HepG2 (cell line): ENCODE results near the gene UMPS. TPM values are rescaled to one million over a fixed set of nuclear protein-coding genes. Genes with fewer than 3 reads are reported as not detected.

Experiments used
- ATF3 ChIP-seq: sonication (generic); formaldehyde crosslinking; IDR thresholded peaks from 2 replicates; pipeline ENCODE4 v1.4.0; 2020; ENCODE audit warnings: missing genetic modification reagents
- BRCA1 ChIP-seq: sonication (generic); formaldehyde crosslinking; IDR thresholded peaks from 2 replicates; pipeline ENCODE4 v1.4.0; 2020; ENCODE audit warnings: missing genetic modification reagents
- CBX2 ChIP-seq, 2 experiments: fragments of 200-600 bp in 1 of 2; sonication (generic); formaldehyde crosslinking in 1 of 2; IDR thresholded peaks; 2 replicates each; pipeline versions ENCODE4 v1.7.0 to v1.8.1; 2018 to 2022; ENCODE audit warnings: low read depth in 2 of 2, low read length in 1 of 2, mild to moderate bottlenecking in 1 of 2, missing genetic modification reagents in 1 of 2
- CHD2 ChIP-seq: IDR thresholded peaks from 2 replicates; pipeline ENCODE4 v1.6.1; 2011; ENCODE audit warnings: low read depth, low read length, improper control_type of control experiment
- DRAP1 ChIP-seq: IDR thresholded peaks from 2 replicates; pipeline ENCODE4 v1.6.1; 2016; ENCODE audit warnings: missing genetic modification reagents, missing compliant biosample characterization
- EHMT2 ChIP-seq: fragments of 200-600 bp; sonication (generic); IDR thresholded peaks from 2 replicates; pipeline ENCODE4 v1.7.0; 2017; ENCODE audit warnings: antibody characterized with exemption, low read depth, low read length, borderline replicate concordance
- HOMEZ ChIP-seq: IDR thresholded peaks from 2 replicates; pipeline ENCODE4 v1.6.1; 2016; ENCODE audit warnings: low read depth
- HOXA5 ChIP-seq: sonication (generic); formaldehyde crosslinking; IDR thresholded peaks from 2 replicates; pipeline ENCODE4 v1.4.0; 2020; ENCODE audit warnings: missing genetic modification reagents
- IRF1 ChIP-seq: sonication (generic); formaldehyde crosslinking; IDR thresholded peaks from 2 replicates; pipeline ENCODE4 v1.4.0; 2020; ENCODE audit warnings: low read depth, mild to moderate bottlenecking, missing genetic modification reagents
- MAFK ChIP-seq, 2 experiments: IDR thresholded peaks in 1 of 2; conservative IDR thresholded peaks in 1 of 2; 2 replicates each; pipeline ENCODE4 v1.6.1; 2011; ENCODE audit warnings: improper control_type of control experiment in 2 of 2, low read length in 2 of 2
- MNT ChIP-seq: fragments of 450-650 bp; IDR thresholded peaks from 2 replicates; pipeline ENCODE4 v1.6.1; 2016
- NFATC3 ChIP-seq: sonication (generic); formaldehyde crosslinking; IDR thresholded peaks from 2 replicates; pipeline ENCODE4 v1.5.1; 2020; ENCODE audit warnings: mild to moderate bottlenecking, missing genetic modification reagents
- NFIB ChIP-seq: sonication (generic); formaldehyde crosslinking; IDR thresholded peaks from 2 replicates; pipeline ENCODE4 v1.9.0; 2021; ENCODE audit warnings: missing genetic modification reagents, mild to moderate bottlenecking, borderline replicate concordance
- NR2F6 ChIP-seq, 2 experiments: IDR thresholded peaks; 2 replicates each; pipeline ENCODE4 v1.6.1; 2016; ENCODE audit warnings: antibody characterized with exemption in 1 of 2, mild to moderate bottlenecking in 1 of 2
- PREB ChIP-seq: sonication (generic); formaldehyde crosslinking; IDR thresholded peaks from 2 replicates; pipeline ENCODE4 v1.4.0; 2020; ENCODE audit warnings: missing genetic modification reagents
- TEF ChIP-seq: sonication (generic); formaldehyde crosslinking; IDR thresholded peaks from 2 replicates; pipeline ENCODE4 v1.5.0; 2020; ENCODE audit warnings: missing genetic modification reagents
- ZMYM3 ChIP-seq: sonication (generic); formaldehyde crosslinking; IDR thresholded peaks from 2 replicates; pipeline ENCODE4 v1.5.1; 2020; ENCODE audit warnings: mild to moderate bottlenecking, missing genetic modification reagents
- ZNF513 ChIP-seq: sonication (generic); formaldehyde crosslinking; conservative IDR thresholded peaks from 2 replicates; pipeline ENCODE4 v1.5.0; 2020; ENCODE audit warnings: missing genetic modification reagents
- ZNF839 ChIP-seq: sonication (generic); formaldehyde crosslinking; IDR thresholded peaks from 2 replicates; pipeline ENCODE4 v1.4.0; 2020; ENCODE audit warnings: missing genetic modification reagents, mild to moderate bottlenecking, borderline replicate concordance
- polyA plus RNA-seq, 8 experiments: library from polyadenylated mRNA; depleted of rRNA in 3 of 8; stranded (reverse) in 7 of 8; unstranded in 1 of 8; fragments of >200 nt; fragmentation: Illumina TruSeq in 4 of 8; extraction: Trizol in 4 of 8; gene quantifications; 2 replicates each; pipeline versions ENCODE4 v1.2.1 to v1.2.3, GENCODE V29; 2011 to 2016; ENCODE audit warnings: low read depth in 4 of 8, missing spikeins in 1 of 8, mixed read lengths in 1 of 8; ENCODE audit not compliant: insufficient read depth in 1 of 8
- total RNA-seq, 5 experiments: library from RNA; depleted of rRNA; stranded (reverse); fragments of >200 nt; fragmentation: Illumina TruSeq; extraction: Trizol; gene quantifications; 2 replicates each; pipeline ENCODE4 v1.2.3, GENCODE V29; 2016; ENCODE audit warnings: low read depth in 1 of 5

The UMPS gene
- total and polyA plus RNA-seq, 2 of the 13 experiments (the other 11 are each of a cell fraction or from before 2014, with no cell fraction given): 52.7 to 74.2 TPM

- TF ChIP-seq CBX2 (IDR thresholded peaks at IDR 0.05; ENCODE audit: low read depth, low read length): no peak
- TF ChIP-seq CBX2 (CRISPR knock-in tag; IDR thresholded peaks at IDR 0.05; ENCODE audit: low read depth): no peak
- TF ChIP-seq TEF (CRISPR knock-in tag): no peak; the same call in 1 of the 2 replicates
- no peak for TF ChIP-seq MAFK (conservative IDR thresholded peaks at IDR 0.05 in 1 of 2, IDR thresholded peaks at IDR 0.05 in 1 of 2; ENCODE audit: low read length in 2 of 2)
- no peak for TF ChIP-seq ZNF513 (CRISPR knock-in tag)
- peak; percentile 71; the same call in 1 of the 2 replicates for TF ChIP-seq HOXA5 (CRISPR knock-in tag)
- peak; percentile 47; the same call in 1 of the 2 replicates for TF ChIP-seq HOMEZ (CRISPR knock-in tag)
- no peak; the same call in 1 of the 2 replicates for TF ChIP-seq ATF3 (CRISPR knock-in tag)
- 0 out of 2 replicates have a peak, but pooled peaks have one; percentile 24 for TF ChIP-seq CHD2
- no peak for TF ChIP-seq EHMT2
- TF ChIP-seq NFATC3 (CRISPR knock-in tag): no peak
- no peak for TF ChIP-seq MNT
- TF ChIP-seq NR2F6 (IDR thresholded peaks at IDR 0.05): peak; percentile 27; the same call in 1 of the 2 replicates
- TF ChIP-seq NR2F6 (CRISPR knock-in tag; IDR thresholded peaks at IDR 0.05): peak; percentile 76; the same call in 1 of the 2 replicates
- TF ChIP-seq PREB (CRISPR knock-in tag): 0 out of 2 replicates have a peak, but pooled peaks have one; percentile 51
- no peak for TF ChIP-seq IRF1 (CRISPR knock-in tag)
- 0 out of 2 replicates have a peak, but pooled peaks have one; percentile 52 for TF ChIP-seq BRCA1
- TF ChIP-seq ZMYM3 (CRISPR knock-in tag): peak; percentile 22; the same call in 1 of the 2 replicates
- TF ChIP-seq ZNF839 (CRISPR knock-in tag): 0 out of 2 replicates have a peak, but pooled peaks have one; percentile 49
- TF ChIP-seq NFIB (CRISPR knock-in tag): no peak
- peak; percentile 80 for TF ChIP-seq DRAP1 (CRISPR knock-in tag)
These were observed at the start of gene UMPS (continued) for GRCh38 chr3:124730129-124730940.
